HG03520 (cell line): ENCODE measurements around the gene ARHGEF7.

Source experiments
- ATAC-seq: cut with Tn5 transposase; IDR thresholded peaks from one replicate; pipeline ENCODE4 v1.9.1; 2021; ENCODE audit warnings: mild to moderate bottlenecking, moderate library complexity; ENCODE audit not compliant: unreplicated experiment

ARHGEF7 gene

DNA sequence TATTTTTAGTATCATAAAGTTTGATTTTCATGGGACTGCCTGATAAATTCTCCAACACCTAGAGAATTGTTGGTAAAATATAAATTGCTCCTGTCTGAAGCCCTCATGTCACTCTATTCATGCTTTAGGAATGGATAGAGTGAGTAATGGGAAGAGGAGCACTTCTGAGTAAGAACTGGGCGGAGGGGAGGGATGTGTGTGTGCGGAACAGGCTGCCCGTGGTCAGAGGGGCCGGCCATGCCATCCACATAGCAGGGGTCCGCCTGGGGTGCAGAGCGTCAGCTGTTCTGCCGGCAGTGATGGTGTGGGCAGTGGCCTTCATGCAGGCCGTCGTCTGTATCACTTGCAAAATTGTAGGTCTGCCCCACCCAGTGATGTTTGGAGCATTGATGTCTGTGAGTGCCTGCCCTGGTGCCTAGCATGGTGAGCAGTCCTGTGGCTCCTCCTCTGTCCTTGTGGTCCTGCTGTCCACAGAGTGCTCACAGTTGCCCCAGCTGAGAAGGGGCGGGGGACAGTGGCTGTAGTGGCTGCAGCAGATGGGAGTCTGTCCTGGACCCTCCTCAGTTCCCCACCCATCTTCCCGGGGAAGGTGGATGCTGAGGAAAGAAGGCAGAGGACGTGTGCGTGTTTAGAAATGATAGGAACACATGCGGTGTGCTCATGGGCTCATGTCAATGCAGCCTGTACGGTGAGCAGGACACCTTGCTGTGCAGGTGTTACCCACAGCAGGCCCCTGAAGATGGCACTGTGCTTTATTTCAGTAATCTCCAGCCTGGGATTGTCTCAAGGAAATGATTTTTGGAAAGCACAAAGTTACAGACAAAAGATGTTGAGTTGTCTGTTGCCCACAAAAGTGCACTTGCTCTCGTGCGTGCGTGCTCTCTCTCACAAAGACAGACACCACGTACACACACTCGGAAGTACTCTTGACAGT, 155.9 kb downstream of the ARHGEF7 start:
- no peak for ATAC-seq

DNA sequence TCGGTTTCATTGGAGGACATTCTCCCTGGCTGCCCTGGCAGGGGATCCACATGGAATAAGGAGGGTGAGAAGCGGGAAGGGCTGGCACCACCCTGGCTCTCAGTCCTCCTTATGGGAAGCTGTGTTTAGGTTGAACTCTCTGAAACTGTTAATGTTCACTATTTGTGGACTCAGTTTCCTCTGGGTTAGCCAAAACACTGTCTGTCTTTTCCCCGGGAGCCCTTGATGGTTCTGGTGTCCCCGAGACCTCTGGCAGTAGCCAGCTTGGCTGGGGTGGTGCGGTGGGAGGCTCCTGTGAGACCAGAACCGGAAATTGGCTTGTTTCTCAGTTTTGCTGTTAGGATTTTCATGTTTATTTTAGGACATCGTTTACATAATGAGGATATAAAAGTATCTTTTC, 157.0 kb downstream of the ARHGEF7 start:
- no peak for ATAC-seq

DNA sequence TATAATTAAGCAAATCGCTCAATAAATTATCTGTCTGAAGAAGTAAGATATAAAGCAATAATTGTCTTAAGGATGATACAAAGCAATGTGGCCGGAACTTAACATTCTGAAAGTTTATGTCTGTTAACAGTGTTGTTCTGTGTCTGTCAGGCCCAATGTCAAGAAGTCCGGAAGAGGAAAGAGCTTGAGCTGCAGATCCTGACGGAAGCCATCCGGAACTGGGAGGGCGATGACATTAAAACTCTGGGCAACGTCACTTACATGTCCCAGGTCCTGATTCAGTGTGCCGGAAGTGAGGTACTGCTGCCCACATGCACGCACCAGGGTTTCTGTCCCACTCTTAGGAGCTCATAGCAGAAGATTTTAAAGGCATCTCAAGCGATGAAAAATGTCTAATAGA, 160.3 kb downstream of the ARHGEF7 start:
- no peak for ATAC-seq

DNA sequence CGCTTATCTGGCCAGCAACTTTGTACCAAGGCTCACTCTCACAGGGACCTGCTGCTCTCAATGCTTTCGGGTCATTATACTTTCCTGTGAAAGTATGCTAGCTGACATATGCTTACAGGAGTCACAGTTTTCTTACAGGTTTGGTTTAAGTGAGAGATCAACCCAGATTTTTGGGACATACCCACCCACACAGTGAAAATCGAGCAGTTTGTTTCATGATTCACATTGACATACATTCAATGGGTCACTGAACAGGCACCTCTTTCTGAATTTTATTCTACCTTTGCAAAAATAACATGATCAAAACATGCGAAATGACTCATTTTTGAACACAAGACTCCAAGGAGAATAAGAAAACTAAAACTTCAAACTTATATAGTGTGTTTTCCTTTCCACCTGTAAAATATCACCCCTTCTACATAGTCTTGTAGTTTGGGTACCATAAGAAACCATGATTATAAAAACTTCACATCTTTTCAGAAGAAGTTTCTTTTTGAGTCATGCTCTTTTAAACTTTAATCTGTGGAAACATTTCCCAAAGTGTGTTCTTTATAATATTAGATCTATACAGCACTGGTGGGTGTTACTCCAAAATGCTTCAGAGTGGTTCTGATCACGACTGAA, 161.0 kb downstream of the ARHGEF7 start:
- no peak for ATAC-seq

DNA sequence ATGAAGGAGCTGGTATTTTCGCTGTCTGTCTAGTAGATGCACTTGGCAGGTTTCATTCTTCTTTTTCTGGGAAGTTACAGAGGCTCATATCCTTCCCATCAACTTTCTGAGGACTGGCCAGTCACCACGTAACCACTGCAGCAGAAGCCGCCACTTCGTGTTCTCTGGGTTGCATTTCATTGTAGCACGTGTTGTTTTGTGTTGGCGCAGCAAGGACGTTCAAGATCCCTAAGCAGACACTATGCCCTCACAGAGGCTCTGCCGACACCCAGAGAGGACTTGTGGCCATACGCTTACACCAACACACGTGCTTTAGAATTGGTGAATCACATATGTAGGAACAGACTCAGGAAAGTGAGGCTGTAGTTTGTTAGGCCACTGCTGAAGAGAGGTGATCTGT, 163.1 kb downstream of the ARHGEF7 start:
- no peak for ATAC-seq

DNA sequence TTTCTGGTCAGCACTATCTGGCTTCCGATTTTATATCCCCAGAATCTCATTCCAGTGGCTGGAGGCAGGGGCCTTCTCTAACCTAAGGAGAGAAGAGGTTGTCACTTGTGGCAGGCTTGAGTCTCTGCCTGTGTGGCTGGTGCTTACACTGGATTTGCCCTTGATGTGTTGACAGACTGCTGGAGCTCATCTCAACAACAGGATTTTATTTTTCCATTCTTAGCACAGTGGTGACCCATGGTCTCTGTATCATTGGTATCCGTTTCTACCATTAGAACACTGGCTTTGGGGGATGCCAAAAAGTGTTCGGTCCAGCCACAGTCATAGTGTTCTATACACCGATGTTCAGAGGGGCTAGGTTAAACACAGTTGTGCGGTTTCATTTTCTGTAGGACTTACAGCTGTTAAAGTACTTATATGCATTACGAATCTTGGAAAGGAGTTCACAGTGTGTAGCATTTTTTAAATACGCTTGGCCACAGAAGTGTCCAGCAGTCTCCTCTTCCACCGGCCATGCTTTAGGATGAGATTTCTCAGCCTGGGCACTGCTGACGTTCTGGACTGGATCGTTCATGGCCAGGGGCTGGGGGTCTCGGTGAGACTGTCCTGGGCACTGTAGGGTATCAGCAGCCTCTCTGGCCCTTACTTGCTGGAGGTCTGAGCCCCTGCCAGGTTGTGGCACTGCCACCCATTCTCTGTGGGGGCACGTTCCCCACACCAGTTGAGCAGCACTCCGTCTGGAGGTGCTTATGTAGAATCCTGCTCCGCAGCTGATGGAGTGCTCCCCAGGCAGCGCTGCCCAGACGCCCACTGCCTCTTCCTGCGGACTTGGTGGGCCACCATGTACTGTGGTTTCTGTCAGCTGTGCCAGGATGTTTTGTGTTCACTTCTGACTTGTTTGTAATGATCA, 163.9 kb downstream of the ARHGEF7 start:
- ATAC-seq: no peak

DNA sequence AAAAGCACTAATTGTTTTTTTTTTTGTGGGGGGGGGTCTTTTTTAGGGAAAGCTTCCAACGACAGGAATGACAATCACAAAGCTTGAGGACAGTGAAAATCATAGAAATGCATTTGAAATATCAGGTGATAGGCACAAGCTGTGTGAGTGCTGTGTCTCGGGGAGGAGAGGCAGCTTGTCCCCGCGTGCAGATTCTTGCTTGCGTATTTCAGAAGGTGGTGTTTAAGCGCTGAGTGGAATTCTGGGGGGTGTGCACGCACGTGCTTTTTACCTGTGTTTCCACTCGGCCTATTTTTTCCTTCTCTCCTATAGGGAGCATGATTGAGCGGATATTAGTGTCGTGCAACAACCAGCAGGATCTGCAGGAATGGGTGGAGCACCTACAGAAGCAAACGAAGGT, 165.1 kb downstream of the ARHGEF7 start:
- no peak for ATAC-seq

DNA sequence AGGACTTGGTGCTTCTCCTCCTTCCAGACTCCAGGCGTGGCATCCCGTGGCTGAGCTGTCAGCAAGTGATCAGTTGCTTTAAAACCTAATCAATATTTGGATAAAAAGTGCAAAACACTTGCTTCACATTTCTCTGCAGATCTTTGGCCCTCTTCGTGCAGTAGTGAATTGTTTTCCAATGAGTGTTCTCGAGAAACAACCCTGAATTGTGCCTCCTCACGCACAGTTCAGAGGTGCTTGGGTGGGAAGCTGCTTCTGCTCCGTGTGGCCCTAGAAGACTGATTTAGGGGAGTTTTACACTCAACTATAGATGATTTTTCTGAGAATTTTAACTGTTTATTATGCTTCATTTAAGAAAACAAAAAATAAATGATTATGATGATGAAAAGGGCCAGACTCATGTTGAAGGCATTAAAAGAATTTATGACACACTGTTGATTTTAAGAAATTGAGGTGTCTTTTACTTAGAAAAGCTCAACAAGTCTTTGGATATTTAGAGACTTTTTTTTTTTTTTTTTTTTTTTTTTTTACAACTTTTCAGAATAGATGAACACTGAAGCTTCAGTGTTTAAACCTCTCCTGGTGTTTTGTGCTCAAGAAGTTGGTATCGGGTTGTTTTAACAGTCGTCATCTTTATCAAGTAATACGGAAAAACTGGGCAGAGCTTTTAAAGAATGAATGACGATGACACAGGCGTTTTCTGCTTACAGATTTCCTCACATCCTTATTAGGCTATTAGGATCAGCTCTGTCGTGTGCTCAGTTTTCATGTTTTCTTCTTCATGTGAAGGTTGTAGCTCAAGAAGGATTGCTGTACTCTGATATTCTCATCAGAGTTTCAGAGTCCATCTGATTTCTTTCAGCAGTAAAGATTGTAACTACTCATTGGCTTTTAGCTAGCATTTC, 165.8 kb downstream of the ARHGEF7 start:
- no peak for ATAC-seq

DNA sequence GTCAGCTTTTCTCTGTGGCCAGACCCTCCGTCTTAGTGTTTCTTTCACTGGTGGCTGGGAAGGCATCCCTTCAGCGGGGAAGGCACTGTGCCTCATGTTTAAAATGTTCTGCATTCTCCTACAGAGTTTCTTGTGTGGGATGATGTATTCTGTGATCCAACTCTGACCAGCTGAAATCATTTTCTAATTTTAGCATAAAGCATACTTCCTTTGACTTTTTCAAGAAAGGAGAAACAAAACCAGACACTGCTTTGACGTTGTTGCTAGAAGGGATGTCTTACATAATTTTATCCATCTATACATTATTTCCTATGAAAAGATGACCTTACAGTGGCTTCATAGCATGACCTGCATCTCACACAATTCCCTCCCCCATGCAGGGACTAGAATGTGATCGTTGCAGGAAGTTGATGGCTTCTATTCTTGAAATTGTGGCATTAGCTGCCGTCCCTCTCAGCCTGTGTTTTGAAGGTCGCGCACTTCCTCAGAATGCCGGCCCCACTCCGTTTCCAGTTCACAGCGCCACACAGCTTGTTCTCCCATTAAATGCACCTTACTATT, 166.7 kb downstream of the ARHGEF7 start:
- ATAC-seq: no peak

DNA sequence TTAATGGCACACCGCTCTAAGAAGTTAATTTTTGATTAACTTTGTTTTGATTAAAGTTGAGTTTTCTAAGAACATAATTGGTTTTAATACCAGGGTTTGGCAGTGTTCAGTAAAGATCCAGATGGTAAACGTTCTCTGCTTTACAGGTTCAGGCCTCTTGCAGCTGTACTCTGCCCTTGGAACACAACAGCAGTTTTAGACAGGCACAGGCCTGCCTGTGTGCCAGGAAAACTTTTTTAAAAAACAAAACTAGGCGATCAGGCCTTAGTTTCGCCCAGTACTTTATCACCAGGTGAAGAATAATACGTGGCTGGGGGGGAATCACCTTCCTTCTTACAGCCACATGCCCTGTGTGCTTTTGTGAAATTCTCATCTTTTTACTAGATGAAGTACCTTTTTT, 167.3 kb downstream of the ARHGEF7 start:
- no peak for ATAC-seq

DNA sequence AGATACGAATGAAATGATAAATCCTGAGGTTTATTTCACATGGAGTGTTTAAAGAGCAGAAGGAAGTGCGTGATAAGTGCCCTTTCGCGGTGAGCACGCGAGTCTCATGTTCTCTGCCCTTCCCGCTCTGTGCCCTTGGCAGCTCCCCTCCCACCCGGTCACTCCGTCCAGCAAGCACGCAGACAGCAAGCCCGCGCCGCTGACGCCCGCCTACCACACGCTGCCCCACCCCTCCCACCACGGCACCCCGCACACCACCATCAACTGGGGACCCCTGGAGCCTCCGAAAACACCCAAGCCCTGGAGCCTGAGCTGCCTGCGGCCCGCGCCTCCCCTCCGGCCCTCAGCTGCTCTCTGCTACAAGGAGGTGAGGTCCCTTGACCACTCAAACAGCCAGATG, 167.9 kb downstream of the ARHGEF7 start:
- no peak for ATAC-seq

DNA sequence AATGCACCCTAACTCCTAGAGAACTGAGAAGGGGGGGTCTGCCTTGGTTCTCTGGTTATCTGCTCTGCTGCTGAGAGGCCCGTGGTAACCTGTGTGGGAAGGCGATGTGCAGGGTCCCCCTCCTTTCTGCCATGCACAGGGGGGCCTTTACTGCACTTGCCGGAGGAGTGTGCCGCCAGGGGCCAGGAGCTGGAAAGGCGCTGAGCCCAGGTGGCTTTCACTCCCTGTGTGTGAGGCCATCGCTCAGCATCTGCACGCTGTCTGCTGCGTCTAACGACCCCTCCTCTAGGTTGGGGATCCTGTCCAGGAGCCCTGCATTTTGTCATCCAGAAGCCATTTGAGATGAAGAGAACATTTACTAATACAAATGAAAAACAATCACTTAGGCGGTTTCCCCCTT, 168.3 kb downstream of the ARHGEF7 start:
- ATAC-seq: no peak

DNA sequence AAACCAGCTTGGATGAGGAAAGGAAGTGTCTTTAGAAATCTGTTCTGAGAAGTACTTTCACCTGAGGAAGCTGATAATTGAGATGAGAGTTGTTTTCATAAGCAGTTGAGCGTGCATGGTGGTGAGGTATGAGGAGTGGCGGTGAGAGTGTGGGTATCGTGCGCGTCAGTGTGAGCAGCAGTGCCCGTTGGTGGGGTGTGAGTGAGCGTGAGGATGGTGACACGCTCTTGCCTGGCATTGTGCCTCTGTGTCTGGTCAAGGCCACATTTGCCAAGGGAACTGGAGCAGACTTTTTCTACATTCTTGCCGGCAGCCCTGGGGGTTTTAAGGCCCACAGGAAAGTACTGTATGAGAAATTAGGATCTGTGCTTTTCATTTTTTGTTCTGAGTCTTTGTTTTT, 168.9 kb downstream of the ARHGEF7 start:
- ATAC-seq: no peak

DNA sequence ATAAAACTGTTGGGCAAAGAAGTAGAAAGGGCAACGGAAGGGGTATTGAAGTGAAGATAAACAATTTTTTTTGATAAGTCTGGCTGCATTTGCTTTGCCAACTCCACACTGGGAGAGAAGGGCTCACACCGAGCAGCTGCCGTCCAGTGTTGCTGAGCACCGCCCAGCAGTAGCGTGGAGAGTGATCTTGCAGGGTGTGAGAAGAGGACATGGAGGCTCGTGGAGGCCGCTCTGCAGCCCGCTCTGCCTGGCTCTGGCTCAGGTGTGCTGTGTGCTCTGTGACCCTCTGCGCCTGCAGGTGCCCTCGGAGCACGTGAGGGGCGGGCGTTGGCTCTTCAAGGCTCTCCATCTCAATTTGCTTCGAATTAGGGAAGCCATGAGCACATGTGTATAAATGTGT, 169.5 kb downstream of the ARHGEF7 start:
- no peak for ATAC-seq

DNA sequence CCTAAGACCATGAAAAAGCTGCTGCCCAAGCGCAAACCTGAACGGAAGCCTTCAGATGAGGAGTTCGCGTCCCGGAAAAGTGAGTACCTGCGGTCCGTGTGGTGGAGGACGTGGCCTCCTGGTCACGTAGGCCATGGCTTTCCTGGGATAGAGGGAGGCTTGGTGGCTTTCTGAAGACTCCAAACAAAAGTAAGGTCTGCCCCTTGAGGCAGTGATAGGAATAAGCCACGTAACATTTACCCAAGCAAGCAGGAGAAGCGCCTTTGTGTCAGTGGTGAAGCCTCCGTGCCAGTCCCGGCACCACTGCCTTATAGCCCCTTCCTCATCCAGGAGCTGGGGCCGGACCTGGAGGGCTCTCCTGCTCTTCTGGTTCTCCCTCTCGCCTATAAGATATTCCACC, 171.1 kb downstream of the ARHGEF7 start:
- no peak for ATAC-seq

DNA sequence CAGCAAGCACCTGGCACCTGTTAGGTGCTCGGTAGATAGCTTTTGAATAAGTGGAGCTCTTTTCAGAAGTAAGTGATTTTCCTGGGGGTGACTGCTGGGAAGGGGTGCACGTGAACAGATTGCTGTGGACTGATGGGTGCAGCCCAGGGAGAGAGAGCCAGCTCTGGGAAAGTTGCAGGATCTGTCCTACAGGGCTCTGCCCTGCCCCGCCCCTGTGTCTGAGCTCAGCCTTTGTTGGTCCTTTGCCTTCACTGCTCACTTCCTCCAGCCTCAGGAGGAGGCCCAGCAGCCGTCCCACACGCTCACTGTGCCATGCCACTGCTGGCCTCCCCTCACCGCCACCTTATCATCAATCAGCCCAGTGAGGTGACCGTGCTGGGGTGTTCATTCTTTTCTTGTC, 171.6 kb downstream of the ARHGEF7 start:
- ATAC-seq: no peak

DNA sequence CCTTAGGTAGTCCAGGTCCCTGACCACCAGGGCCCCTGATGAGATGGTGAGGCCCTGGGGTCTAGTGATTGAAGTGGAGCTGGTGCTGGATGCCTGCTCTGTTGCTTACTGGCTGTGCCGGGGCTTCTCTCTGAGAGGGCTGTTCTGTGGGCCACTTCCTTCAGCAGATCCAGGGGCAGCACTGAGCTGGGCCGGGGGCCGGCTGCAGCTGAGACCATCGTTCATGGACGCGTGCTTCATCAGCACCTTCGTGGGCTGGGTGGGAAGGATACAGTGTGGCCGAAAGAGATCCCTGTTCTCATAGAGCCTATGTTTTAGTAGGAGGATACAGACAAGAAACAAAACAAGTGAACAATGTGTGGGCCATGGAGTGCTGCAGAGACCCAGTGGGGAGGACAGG, 172.1 kb downstream of the ARHGEF7 start:
- ATAC-seq: no peak

DNA sequence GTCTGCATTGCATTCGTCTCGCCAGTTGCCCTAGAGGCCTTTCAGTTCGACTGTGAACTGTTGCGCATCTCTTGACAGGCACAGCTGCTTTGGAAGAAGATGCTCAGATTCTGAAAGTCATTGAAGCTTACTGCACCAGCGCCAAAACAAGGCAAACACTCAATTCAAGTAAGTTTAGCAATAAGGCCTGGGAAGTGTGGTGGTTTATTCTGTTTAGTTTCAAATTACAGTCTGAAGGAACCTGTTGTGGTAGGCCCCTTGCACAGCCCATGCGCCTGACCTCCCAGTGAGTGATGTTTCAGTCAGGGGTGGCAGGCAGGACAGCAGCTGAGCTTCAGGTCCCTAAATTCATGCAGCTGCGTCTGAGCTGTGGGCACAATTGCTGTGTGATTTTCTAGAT, 173.2 kb downstream of the ARHGEF7 start:
- ATAC-seq: no peak

DNA sequence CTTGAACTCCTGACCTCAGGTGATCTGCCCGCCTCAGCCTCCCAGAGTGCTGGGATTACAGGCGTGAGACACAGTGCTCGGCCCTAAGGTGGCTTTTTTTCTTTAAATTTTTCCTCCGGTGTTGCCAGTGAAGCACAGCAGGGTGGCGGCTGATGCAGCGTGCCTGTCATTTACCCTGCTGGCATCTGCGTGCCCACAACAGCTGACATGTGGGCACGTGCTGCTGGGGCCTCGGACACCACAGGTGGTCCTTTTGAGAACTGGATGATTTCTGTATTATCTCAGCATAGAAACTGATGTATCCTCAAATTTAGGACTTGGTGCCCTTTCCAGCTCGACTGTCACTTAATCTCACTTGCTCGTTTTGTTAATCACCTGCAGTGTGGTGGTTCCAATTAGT, 174.1 kb downstream of the ARHGEF7 start:
- no peak for ATAC-seq

DNA sequence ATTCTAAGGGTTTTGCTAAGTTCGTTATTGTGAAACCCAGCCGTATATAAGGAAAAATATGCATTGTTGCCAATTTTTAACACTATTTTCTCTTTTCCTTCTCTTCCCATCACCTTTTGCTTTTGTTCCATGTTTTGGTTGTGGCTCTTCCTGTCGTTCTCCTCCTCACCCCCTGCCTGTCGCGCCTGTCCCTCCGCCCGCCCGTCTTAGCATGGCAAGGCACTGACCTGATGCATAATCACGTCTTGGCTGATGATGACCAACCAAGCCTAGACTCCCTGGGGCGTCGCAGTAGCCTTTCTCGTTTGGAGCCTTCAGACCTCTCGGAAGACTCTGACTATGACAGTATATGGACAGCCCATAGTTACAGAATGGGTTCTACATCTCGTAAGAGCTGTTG, 176.8 kb downstream of the ARHGEF7 start:
- no peak for ATAC-seq
